H9 (cell line): ENCODE results near the gene CREB3L2. TPM values are rescaled to one million over a fixed set of nuclear protein-coding genes. Genes with fewer than 3 reads are reported as not detected.

ENCODE experiments used
- DNase-seq: peaks from one replicate; pipeline ENCODE4 v3.0.0-alpha.2; 2017
- H2AFZ ChIP-seq: one replicate; pipeline ENCODE4 v1.6.1; 2013; ENCODE audit warnings: mild to moderate bottlenecking, low read length, control low read depth, moderate library complexity
- H2AK5ac ChIP-seq: 2 replicates; pipeline ENCODE4 v1.6.1; 2013; ENCODE audit warnings: low read length, control low read depth, mixed read lengths; ENCODE audit not compliant: insufficient read length
- H2BK120ac ChIP-seq: one replicate; pipeline ENCODE4 v1.6.1; 2013; ENCODE audit warnings: low read depth, mild to moderate bottlenecking, low read length, control low read depth, inconsistent platforms; ENCODE audit not compliant: poor library complexity, severe bottlenecking
- H2BK12ac ChIP-seq: 2 replicates; pipeline ENCODE4 v1.6.1; 2013; ENCODE audit warnings: low read length, control low read depth, mixed read lengths, low read depth; ENCODE audit not compliant: insufficient read length
- H2BK15ac ChIP-seq: 2 replicates; pipeline ENCODE4 v1.6.1; 2013; ENCODE audit warnings: low read depth, low read length, control low read depth
- H2BK20ac ChIP-seq: one replicate; pipeline ENCODE4 v1.6.1; 2013; ENCODE audit warnings: low read depth, mild to moderate bottlenecking, low read length, control low read depth, inconsistent platforms; ENCODE audit not compliant: poor library complexity, severe bottlenecking
- H2BK5ac ChIP-seq: 2 replicates; pipeline ENCODE4 v1.6.1; 2013; ENCODE audit warnings: low read length, control low read depth, mixed read lengths; ENCODE audit not compliant: insufficient read length
- H3K14ac ChIP-seq: 2 replicates; pipeline ENCODE4 v1.6.1; 2013; ENCODE audit warnings: low read length, control low read depth; ENCODE audit not compliant: insufficient read depth
- H3K18ac ChIP-seq: 2 replicates; pipeline ENCODE4 v1.6.1; 2013; ENCODE audit warnings: low read depth, mild to moderate bottlenecking, mixed read lengths, low read length, control low read depth; ENCODE audit not compliant: insufficient read length
- H3K23ac ChIP-seq: 2 replicates; pipeline ENCODE4 v1.6.1; 2013; ENCODE audit warnings: low read length, control low read depth, mixed read lengths, low read depth; ENCODE audit not compliant: insufficient read length
- H3K23me2 ChIP-seq: 2 replicates; pipeline ENCODE4 v1.6.1; 2013; ENCODE audit warnings: low read depth, mild to moderate bottlenecking, mixed read lengths, low read length, control low read depth; ENCODE audit not compliant: insufficient read length, poor library complexity, severe bottlenecking
- H3K27ac ChIP-seq: 2 replicates; pipeline ENCODE4 v1.5.1; 2013; ENCODE audit warnings: low read length, control low read depth, mixed read lengths, low read depth; ENCODE audit not compliant: insufficient read length
- H3K27me3 ChIP-seq: 2 replicates; pipeline ENCODE4 v1.6.1; 2013; ENCODE audit warnings: low read length, control low read depth, inconsistent platforms; ENCODE audit not compliant: insufficient read depth
- H3K4ac ChIP-seq: 2 replicates; pipeline ENCODE4 v1.6.1; 2013; ENCODE audit warnings: low read depth, mild to moderate bottlenecking, control low read depth, inconsistent platforms, low read length, moderate library complexity
- H3K4me1 ChIP-seq: 2 replicates; pipeline ENCODE4 v1.6.1; 2013; ENCODE audit warnings: low read length, control low read depth, inconsistent platforms; ENCODE audit not compliant: insufficient read depth
- H3K4me2 ChIP-seq: 2 replicates; pipeline ENCODE4 v1.6.1; 2013; ENCODE audit warnings: low read length, control low read depth, mixed read lengths; ENCODE audit not compliant: insufficient read length, insufficient read depth
- H3K56ac ChIP-seq: 2 replicates; pipeline ENCODE4 v1.6.1; 2013; ENCODE audit warnings: low read depth, mild to moderate bottlenecking, mixed read lengths, low read length, control low read depth; ENCODE audit not compliant: insufficient read length
- H3K79me1 ChIP-seq: 2 replicates; pipeline ENCODE4 v1.6.1; 2013; ENCODE audit warnings: low read depth, mild to moderate bottlenecking, moderate library complexity, low read length, control low read depth, inconsistent platforms; ENCODE audit not compliant: insufficient read depth, poor library complexity, severe bottlenecking
- H3K79me2 ChIP-seq: 2 replicates; pipeline ENCODE4 v1.6.1; 2013; ENCODE audit warnings: low read length, control low read depth, inconsistent platforms; ENCODE audit not compliant: insufficient read depth
- H3K9ac ChIP-seq: 2 replicates; pipeline ENCODE4 v1.6.1; 2013; ENCODE audit warnings: low read length, control low read depth, mixed read lengths; ENCODE audit not compliant: insufficient read length; ENCODE audit errors: extremely low read depth
- H3K9me3 ChIP-seq: one replicate; pipeline ENCODE4 v1.6.1; 2013; ENCODE audit warnings: low read depth, low read length, inconsistent platforms; ENCODE audit not compliant: control insufficient read depth
- H3T11ph ChIP-seq: one replicate; pipeline ENCODE4 v1.6.1; 2013; ENCODE audit warnings: mild to moderate bottlenecking, low read length, control low read depth, inconsistent platforms
- H4K20me1 ChIP-seq: one replicate; pipeline ENCODE4 v1.6.1; 2013; ENCODE audit not compliant: control insufficient read depth, insufficient read length, insufficient read depth
- H4K5ac ChIP-seq: 2 replicates; pipeline ENCODE4 v1.6.1; 2013; ENCODE audit warnings: low read depth, mild to moderate bottlenecking, mixed read lengths, low read length, control low read depth; ENCODE audit not compliant: insufficient read length
- H4K8ac ChIP-seq: replicated peaks from 2 replicates; pipeline ENCODE4 v1.6.1; 2013; ENCODE audit warnings: low read length, control low read depth, mixed read lengths, low read depth; ENCODE audit not compliant: insufficient read length
- H4K91ac ChIP-seq: 2 replicates; pipeline ENCODE4 v1.6.1; 2013; ENCODE audit warnings: low read depth, mild to moderate bottlenecking, moderate library complexity, mixed read lengths, low read length, control low read depth; ENCODE audit not compliant: insufficient read length
- H3K27ac Mint-ChIP-seq, 3 experiments: 2 replicates in 2 of 3; 3 replicates in 1 of 3; pipeline ENCODE4 v1.8.0; 2020 to 2021; ENCODE audit warnings: mixed read lengths in 3 of 3, mild to moderate bottlenecking in 1 of 3, moderate library complexity in 1 of 3
- H3K27me3 Mint-ChIP-seq: 2 replicates; pipeline ENCODE4 v1.8.0; 2021; ENCODE audit warnings: low read depth, mild to moderate bottlenecking, moderate library complexity, mixed read lengths
- H3K36me3 Mint-ChIP-seq, 3 experiments: 2 replicates in 2 of 3; 3 replicates in 1 of 3; pipeline ENCODE4 v1.8.0; 2020 to 2021; ENCODE audit warnings: low read depth in 3 of 3, mixed read lengths in 3 of 3; ENCODE audit not compliant: insufficient read depth in 1 of 3
- H3K4me1 Mint-ChIP-seq, 2 experiments: 2 replicates each; pipeline ENCODE4 v1.8.0; 2020; ENCODE audit warnings: mixed read lengths in 2 of 2
- H3K4me3 Mint-ChIP-seq, 2 experiments: 2 replicates in 1 of 2; 3 replicates in 1 of 2; pipeline ENCODE4 v1.8.0; 2020 to 2021; ENCODE audit warnings: mild to moderate bottlenecking in 2 of 2, mixed read lengths in 2 of 2, moderate library complexity in 1 of 2
- H3K9me3 Mint-ChIP-seq, 2 experiments: 2 replicates in 1 of 2; 3 replicates in 1 of 2; pipeline ENCODE4 v1.8.0; 2020; ENCODE audit warnings: mild to moderate bottlenecking in 2 of 2, mixed read lengths in 2 of 2, moderate library complexity in 1 of 2
- CTCF ChIP-seq: fragments of 200-600 bp; sonication (generic); conservative IDR thresholded peaks from 3 replicates; pipeline ENCODE4 v1.8.0; 2021; ENCODE audit warnings: antibody characterized with exemption, mild to moderate bottlenecking
- WGBS: extraction: QIAGEN DNeasy Blood & Tissue Kit; methylation state at CpG from one replicate; pipeline ENCODE4 v1.1.7; 2013; ENCODE audit warnings: missing lambda C conversion rate, low lambda C conversion rate, mixed read lengths; ENCODE audit not compliant: insufficient read length; ENCODE audit errors: extremely low coverage; 5-methylcytosine and 5-hydroxymethylcytosine counted together
- total RNA-seq: library from RNA; stranded (reverse); gene quantifications from 2 replicates; pipeline ENCODE4 v1.2.1, GENCODE V29; 2021

CREB3L2 gene
- total RNA-seq, 1 experiment from 2014 or later = 60.7 TPM

- H3K9ac ChIP-seq = no peak overlapping the region
- no CpG with 5 or more reads among the region's 5 CpGs for WGBS
These were observed 78.5 kb downstream of the CREB3L2 start for GRCh38 chr7:137923380-137923779.

More at GRCh38 chr7:137923380-137923779, 78.5 kb downstream of the CREB3L2 start:
- Mint-ChIP-seq H3K4me3 (no peak overlapping the region), H3K4me1 (peaks cover 19 to 25% of the 10 kb centered on the region in 2 experiments), H3K27me3 (no peaks in the 10 kb centered on the region), H3K9me3 (peaks cover 5 to 9% of the 10 kb centered on the region in 2 experiments; a peak in 4 of 5 replicates), H3K36me3 (peaks cover 50 to 70% (median 61%) of the 10 kb centered on the region in 3 experiments), H3K27ac (peak overlapping the region in 1 of 3 experiments; percentile 1; a peak in 1 of 7 replicates)
- H2AK5ac ChIP-seq = no peak overlapping the region
- peaks cover 3% of the 10 kb centered on the region for H3K79me1 ChIP-seq
- no peak for DNase-seq
- no peak overlapping the region for H3K56ac ChIP-seq
- H3K23me2 ChIP-seq = no peaks in the 10 kb centered on the region
- no peak overlapping the region for H2AFZ ChIP-seq
- H2BK120ac ChIP-seq = no peak overlapping the region
- H3K9me3 ChIP-seq = no peaks in the 10 kb centered on the region
- H3K4me1 ChIP-seq = peaks cover 7% of the 10 kb centered on the region
- H2BK15ac ChIP-seq = no peak overlapping the region
- H4K5ac ChIP-seq = no peak overlapping the region
- H2BK20ac ChIP-seq = no peak overlapping the region
- no peak overlapping the region for H4K91ac ChIP-seq
- no peak overlapping the region for H2BK5ac ChIP-seq
- H3K27me3 ChIP-seq = no peaks in the 10 kb centered on the region
- peaks cover 1% of the 10 kb centered on the region; the same call in 1 of the 2 replicates for H3K79me2 ChIP-seq
- H3K4me2 ChIP-seq = no peak overlapping the region
- H3K23ac ChIP-seq = no peak overlapping the region
- no peak overlapping the region for H2BK12ac ChIP-seq
- H3K18ac ChIP-seq = no peak overlapping the region
- no peak overlapping the region for H3K27ac ChIP-seq
- H3K14ac ChIP-seq = no peak overlapping the region
- no peak for TF ChIP-seq CTCF
- no peak overlapping the region for H3T11ph ChIP-seq
- H4K8ac ChIP-seq = no peak overlapping the region
- H4K20me1 ChIP-seq = no peaks in the 10 kb centered on the region
- no peak overlapping the region for H3K4ac ChIP-seq
